GM12801 (cell line): ENCODE measurements around the gene FGGY.

Experiments used
- CTCF ChIP-seq: IDR thresholded peaks from one replicate; pipeline ENCODE4 v1.5.1; 2011; ENCODE audit warnings: control low read depth; ENCODE audit not compliant: insufficient read length; ENCODE audit errors: extremely low read depth

The FGGY gene

DNA sequence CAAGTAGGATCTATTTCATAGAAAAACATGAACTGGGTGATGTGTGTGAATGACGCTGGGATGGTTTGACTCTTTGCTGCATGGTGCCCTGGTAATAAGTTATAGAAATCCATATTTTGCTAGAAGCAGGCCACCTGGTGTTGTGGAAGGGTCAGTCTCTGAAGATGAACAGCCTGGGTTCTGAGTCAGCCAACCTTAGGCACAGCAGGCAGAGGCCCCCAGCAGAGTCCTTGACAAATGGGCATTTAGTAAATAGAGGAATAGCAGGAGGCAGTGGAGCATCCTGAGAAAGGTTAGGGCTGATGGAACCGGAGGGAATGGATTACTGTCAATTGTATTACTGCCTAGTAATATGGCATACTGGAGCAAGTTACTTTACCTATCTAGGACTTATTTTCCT lies 20.9 kb downstream of the FGGY start:
- no peak for TF ChIP-seq CTCF

- TF ChIP-seq CTCF = no peak
These were observed 21.5 kb downstream of the FGGY start for GRCh38 chr1:59318271-59318860.

DNA sequence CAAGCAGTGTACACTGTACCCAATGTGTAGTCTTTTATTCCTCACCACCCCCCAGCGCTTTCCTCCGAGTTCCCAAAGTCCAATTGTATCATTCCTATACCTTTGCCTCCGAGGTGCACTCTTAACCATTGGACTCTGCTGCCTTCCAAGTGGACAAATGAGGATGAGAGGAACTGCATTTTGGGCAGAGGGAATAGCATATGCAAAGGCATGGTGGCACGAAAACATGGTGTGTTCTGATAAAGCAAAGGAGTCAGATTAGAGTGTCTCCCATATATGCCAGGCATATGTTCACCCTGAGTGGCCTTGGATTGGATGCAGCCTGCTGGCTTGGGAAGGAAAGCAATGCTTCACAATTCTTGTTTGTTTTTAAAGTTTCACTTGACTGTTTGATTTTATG lies 25.5 kb downstream of the FGGY start:
- no peak for TF ChIP-seq CTCF

DNA sequence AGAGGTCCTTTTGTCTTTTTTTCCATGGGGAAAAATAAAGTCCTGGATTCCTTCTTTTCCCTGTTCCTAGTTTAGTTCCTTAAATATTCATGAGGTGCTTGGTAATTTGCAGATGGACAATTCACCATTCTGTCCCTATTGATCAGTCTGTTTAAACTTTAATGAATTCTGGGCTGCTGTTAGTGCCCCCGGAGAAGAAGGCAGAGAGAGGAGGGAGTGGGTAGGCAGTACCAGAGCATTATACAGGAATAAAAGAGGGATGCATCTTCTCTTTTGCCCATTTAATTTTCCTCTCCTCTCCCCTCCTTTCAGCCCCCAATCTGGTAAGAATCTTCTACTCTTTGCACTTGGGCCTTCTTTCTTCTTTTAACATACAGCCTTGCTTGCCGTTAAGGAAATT lies 25.9 kb downstream of the FGGY start:
- TF ChIP-seq CTCF = no peak

GRCh38 chr1:59323879-59324278 lies 27.0 kb downstream of the FGGY start:
- TF ChIP-seq CTCF = no peak

DNA sequence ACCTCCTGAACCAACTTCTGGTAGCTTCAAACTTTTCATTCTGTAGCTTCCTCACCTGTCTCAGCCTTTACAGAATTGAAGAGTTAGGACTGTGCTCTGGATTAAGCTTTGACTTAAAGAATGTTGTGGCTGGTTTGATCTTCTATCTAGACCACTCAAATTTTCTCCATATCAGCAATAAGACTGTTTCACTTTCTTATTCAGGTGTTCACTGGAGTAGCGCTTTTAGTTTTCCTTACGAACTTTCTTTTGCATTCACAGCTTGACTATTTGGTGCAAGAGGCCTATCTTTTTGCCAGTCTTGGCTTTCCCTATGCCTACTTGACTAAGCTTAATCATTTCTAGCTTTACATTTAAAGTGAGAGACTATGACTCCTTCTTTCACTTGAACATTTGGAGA lies 31.5 kb downstream of the FGGY start:
- no peak for TF ChIP-seq CTCF

GRCh38 chr1:59329412-59330053 lies 32.6 kb downstream of the FGGY start:
- TF ChIP-seq CTCF = no peak
